SU-DHL-6 (cell line): ENCODE data around the gene REELD1.

ENCODE experiments used
- CTCF ChIP-seq: fragments of 200-600 bp; sonication (generic); IDR thresholded peaks from one replicate; pipeline ENCODE4 v1.5.1; 2017; ENCODE audit warnings: antibody characterized with exemption, mild to moderate bottlenecking, low read length, moderate library complexity; ENCODE audit not compliant: insufficient read depth, poor library complexity, severe bottlenecking
- EZH2phosphoT487 ChIP-seq: fragments of 200-600 bp; sonication (generic), shearing (Covaris generic); conservative IDR thresholded peaks from 2 replicates; pipeline ENCODE4 v1.6.1; 2018; ENCODE audit warnings: mild to moderate bottlenecking, antibody characterized with exemption, low read length, moderate library complexity, mixed read lengths

DNA sequence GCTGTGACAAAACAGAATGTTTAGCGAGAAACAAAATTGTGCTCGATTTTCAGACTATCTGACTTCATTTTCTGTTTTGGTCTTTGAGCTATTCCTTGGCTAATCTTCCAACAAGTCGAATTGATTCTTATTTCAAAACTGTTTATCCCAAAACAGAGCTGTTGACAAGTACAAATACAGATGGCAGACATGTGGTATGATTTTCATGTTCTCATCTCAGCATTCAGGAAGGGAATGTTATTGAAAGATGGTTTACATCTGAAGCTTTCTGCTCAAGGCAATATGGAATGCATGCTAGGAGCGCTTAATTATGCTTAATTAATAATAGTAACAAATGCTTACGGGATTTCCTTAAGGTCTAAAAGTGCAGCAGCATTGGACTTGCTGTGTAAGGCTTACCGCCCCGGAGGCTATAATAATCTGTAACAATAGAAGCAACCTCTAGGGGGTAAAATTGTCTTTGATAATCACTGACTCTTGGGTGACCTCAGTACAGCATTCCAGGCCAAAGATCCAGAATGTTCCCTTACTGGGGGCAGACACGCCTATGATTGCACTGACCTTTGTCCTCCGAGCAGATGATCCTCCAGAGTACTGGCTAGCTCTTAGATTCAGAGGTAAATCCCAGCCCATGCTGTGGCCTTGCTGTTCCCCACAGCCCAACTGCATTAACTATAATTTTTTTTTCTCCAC is 22.4 kb upstream of the REELD1 start:
- TF ChIP-seq CTCF (no peak), EZH2phosphoT487 (no peak)
